ENCODE data around the gene INSIG1.

Gene INSIG1

GRCh38 chr7:155267436-155267835 lies 30.2 kb upstream of the INSIG1 start:
- no peak overlapping the region for H3K4me3 ChIP-seq (ENCODE audit: low read depth in 1 of 2, low read length in 2 of 2)
- H3K27ac ChIP-seq (ENCODE audit: low read length), result no peak overlapping the region
- TF ChIP-seq, protein P1, sequence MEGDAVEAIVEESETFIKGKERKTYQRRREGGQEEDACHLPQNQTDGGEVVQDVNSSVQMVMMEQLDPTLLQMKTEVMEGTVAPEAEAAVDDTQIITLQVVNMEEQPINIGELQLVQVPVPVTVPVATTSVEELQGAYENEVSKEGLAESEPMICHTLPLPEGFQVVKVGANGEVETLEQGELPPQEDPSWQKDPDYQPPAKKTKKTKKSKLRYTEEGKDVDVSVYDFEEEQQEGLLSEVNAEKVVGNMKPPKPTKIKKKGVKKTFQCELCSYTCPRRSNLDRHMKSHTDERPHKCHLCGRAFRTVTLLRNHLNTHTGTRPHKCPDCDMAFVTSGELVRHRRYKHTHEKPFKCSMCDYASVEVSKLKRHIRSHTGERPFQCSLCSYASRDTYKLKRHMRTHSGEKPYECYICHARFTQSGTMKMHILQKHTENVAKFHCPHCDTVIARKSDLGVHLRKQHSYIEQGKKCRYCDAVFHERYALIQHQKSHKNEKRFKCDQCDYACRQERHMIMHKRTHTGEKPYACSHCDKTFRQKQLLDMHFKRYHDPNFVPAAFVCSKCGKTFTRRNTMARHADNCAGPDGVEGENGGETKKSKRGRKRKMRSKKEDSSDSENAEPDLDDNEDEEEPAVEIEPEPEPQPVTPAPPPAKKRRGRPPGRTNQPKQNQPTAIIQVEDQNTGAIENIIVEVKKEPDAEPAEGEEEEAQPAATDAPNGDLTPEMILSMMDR (IDR thresholded peaks at IDR 0.05; ENCODE audit: borderline replicate concordance, extremely low read depth, low read length, poor library complexity, severe bottlenecking), result no peak
- TF ChIP-seq EZH2 (IDR thresholded peaks at IDR 0.05; ENCODE audit: borderline replicate concordance, low read depth, low read length, severe bottlenecking), result no peak
- H2AFZ ChIP-seq (ENCODE audit: low read depth, low read length), result no peak overlapping the region
- no peaks in the 10 kb centered on the region for H3K9me3 ChIP-seq (ENCODE audit: insufficient read depth, low read length, severe bottlenecking)
- no peaks in the 10 kb centered on the region for H3K36me3 ChIP-seq (ENCODE audit: insufficient read depth, low read length)
- ATAC-seq (ENCODE audit: insufficient read depth, low read depth) (no peak), DNase-seq (no peak)
- H3K4me2 ChIP-seq (ENCODE audit: insufficient read depth, low read length), result no peak overlapping the region
- H3K9ac ChIP-seq (ENCODE audit: low read depth, low read length), result no peak overlapping the region
- no peaks in the 10 kb centered on the region for H3K4me1 ChIP-seq (ENCODE audit: insufficient read depth, low read length)
- H4K20me1 ChIP-seq (ENCODE audit: insufficient read depth, low read length), result no peaks in the 10 kb centered on the region
- no peaks in the 10 kb centered on the region for H3K79me2 ChIP-seq (ENCODE audit: insufficient read depth, low read length)
- H3K27me3 ChIP-seq (ENCODE audit: insufficient read depth, low read length, poor library complexity), result no peaks in the 10 kb centered on the region

DNA sequence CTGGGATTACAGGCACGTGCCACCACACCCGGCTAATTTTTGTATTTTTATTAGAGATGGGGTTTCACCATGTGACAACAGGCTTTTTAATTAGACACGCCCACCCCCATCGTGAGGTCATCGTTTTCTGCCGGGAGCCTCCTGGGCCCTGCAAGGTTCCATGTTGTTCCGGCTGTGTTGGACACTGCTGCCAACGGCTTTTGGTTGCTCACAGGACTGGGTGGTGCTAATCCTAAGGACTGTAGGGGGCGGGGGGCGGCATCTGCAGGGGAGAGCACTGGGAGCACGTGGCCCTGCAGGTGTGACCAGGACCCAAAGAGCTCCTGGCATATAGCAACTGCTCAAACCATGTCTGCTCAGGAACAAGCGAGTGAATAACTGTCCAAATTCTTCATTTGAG lies 29.5 kb upstream of the INSIG1 start:
- no peaks in the 10 kb centered on the region for H3K9me3 ChIP-seq (ENCODE audit: insufficient read depth, low read length, severe bottlenecking)
- H3K4me1 ChIP-seq (ENCODE audit: insufficient read depth, low read length), result no peaks in the 10 kb centered on the region
- TF ChIP-seq EZH2 (IDR thresholded peaks at IDR 0.05; ENCODE audit: borderline replicate concordance, low read depth, low read length, severe bottlenecking), result no peak
- TF ChIP-seq, protein P1 (IDR thresholded peaks at IDR 0.05; ENCODE audit: borderline replicate concordance, extremely low read depth, low read length, poor library complexity, severe bottlenecking), result no peak
- no peaks in the 10 kb centered on the region for H4K20me1 ChIP-seq (ENCODE audit: insufficient read depth, low read length)
- no peak for ATAC-seq (ENCODE audit: insufficient read depth, low read depth)
- DNase-seq, result no peak
- H3K4me3 ChIP-seq (ENCODE audit: low read depth in 1 of 2, low read length in 2 of 2), result no peak overlapping the region
- no peak overlapping the region for H2AFZ ChIP-seq (ENCODE audit: low read depth, low read length)
- H3K36me3 ChIP-seq (ENCODE audit: insufficient read depth, low read length), result no peaks in the 10 kb centered on the region
- no peak overlapping the region for H3K4me2 ChIP-seq (ENCODE audit: insufficient read depth, low read length)
- no peak overlapping the region for H3K27ac ChIP-seq (ENCODE audit: low read length)
- H3K79me2 ChIP-seq (ENCODE audit: insufficient read depth, low read length), result no peaks in the 10 kb centered on the region
- H3K27me3 ChIP-seq (ENCODE audit: insufficient read depth, low read length, poor library complexity), result no peaks in the 10 kb centered on the region
- no peak overlapping the region for H3K9ac ChIP-seq (ENCODE audit: low read depth, low read length)

- no peak for TF ChIP-seq EZH2 (IDR thresholded peaks at IDR 0.05; ENCODE audit: borderline replicate concordance, low read depth, low read length, severe bottlenecking)
- TF ChIP-seq, protein P1 (IDR thresholded peaks at IDR 0.05; ENCODE audit: borderline replicate concordance, extremely low read depth, low read length, poor library complexity, severe bottlenecking), result no peak
- Histone ChIP-seq H3K9ac (ENCODE audit: low read depth, low read length) (no peak overlapping the region), H3K4me1 (ENCODE audit: insufficient read depth, low read length) (no peaks in the 10 kb centered on the region), H3K27ac (ENCODE audit: low read length) (no peak overlapping the region), H3K4me3 (ENCODE audit: low read depth in 1 of 2, low read length in 2 of 2) (no peak overlapping the region), H2AFZ (ENCODE audit: low read depth, low read length) (no peak overlapping the region), H3K36me3 (ENCODE audit: insufficient read depth, low read length) (no peaks in the 10 kb centered on the region), H3K9me3 (ENCODE audit: insufficient read depth, low read length, severe bottlenecking) (no peaks in the 10 kb centered on the region), H3K79me2 (ENCODE audit: insufficient read depth, low read length) (no peaks in the 10 kb centered on the region), H4K20me1 (ENCODE audit: insufficient read depth, low read length) (no peaks in the 10 kb centered on the region), H3K4me2 (ENCODE audit: insufficient read depth, low read length) (no peak overlapping the region), H3K27me3 (ENCODE audit: insufficient read depth, low read length, poor library complexity) (no peaks in the 10 kb centered on the region)
- DNase-seq (no peak), ATAC-seq (ENCODE audit: insufficient read depth, low read depth) (no peak)
Measured at GRCh38 chr7:155268921-155269650, 28.6 kb upstream of the INSIG1 start.

Data from DND-41 (cell line).